ENCODE measurements around the gene GABBR2. TPM values are rescaled to one million over a fixed set of nuclear protein-coding genes. Genes with fewer than 3 reads are reported as not detected.

The GABBR2 gene
- total RNA-seq, 2 donors from 2014 or later: not detected

DNA sequence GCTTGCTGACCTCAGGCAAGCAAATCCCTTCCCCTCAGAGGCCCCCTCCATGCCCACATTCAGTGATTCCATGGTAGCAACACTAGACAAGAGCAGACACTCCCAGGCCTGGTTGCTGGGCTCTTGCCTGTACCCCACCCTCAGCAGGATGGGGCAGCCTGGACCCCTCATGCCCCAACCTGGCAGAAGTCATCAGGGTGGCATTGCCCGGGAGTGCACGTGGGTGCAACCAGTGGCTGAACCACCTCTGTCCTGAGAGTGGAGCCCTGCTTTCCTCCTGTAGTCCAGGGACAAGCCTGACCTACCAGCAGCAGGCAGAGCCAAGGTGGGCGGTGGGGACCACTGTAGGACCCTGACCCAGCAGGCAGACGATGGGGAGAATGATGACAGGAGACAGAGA is 387.5 kb downstream of the GABBR2 start:
- ATAC-seq (replicated peaks): no peak
- Mint-ChIP-seq H3K36me3 (ENCODE audit: low read depth) (no peaks in the 10 kb centered on the region), H3K27ac (no peak overlapping the region), H3K4me3 (no peak overlapping the region), H3K9me3 (no peaks in the 10 kb centered on the region), H3K27me3 (peaks cover 6% of the 10 kb centered on the region), H3K4me1 (no peaks in the 10 kb centered on the region)

DNA sequence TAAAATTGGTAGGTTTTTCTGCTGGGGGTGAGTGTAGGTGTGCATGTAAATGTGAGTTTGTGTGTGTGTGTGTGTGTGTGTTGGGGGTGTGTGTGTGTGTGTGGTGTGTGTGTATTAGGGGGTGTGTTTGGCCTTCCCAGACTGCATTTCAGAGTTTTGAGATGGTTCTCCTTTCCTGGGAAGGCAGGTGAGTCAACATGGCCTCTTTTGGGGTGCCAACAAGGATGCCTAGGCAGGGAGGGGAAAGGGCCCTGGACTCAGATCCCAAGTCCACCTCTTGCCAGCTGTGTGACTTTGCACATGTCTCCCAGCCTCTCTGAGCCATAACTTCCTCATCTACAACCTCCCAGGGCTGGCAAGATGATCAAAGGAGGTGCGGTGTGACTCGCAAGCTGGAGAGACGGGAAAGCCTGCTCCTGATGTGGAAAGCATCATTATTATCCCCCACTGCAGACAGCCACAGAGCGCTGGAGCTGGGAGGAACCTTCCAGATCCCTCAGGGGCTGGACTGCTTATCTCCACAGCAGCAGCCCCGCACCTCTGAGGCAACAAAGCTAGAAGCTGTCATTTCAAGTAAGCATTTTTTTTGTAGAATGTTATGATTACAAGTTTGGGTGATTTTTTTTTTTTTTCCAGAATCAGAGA is 389.8 kb downstream of the GABBR2 start:
- Mint-ChIP-seq H3K36me3 (ENCODE audit: low read depth) (no peaks in the 10 kb centered on the region), H3K9me3 (no peaks in the 10 kb centered on the region), H3K4me1 (no peaks in the 10 kb centered on the region), H3K27ac (no peak overlapping the region), H3K27me3 (peaks cover 6% of the 10 kb centered on the region), H3K4me3 (no peak overlapping the region)
- ATAC-seq (replicated peaks): no peak

DNA sequence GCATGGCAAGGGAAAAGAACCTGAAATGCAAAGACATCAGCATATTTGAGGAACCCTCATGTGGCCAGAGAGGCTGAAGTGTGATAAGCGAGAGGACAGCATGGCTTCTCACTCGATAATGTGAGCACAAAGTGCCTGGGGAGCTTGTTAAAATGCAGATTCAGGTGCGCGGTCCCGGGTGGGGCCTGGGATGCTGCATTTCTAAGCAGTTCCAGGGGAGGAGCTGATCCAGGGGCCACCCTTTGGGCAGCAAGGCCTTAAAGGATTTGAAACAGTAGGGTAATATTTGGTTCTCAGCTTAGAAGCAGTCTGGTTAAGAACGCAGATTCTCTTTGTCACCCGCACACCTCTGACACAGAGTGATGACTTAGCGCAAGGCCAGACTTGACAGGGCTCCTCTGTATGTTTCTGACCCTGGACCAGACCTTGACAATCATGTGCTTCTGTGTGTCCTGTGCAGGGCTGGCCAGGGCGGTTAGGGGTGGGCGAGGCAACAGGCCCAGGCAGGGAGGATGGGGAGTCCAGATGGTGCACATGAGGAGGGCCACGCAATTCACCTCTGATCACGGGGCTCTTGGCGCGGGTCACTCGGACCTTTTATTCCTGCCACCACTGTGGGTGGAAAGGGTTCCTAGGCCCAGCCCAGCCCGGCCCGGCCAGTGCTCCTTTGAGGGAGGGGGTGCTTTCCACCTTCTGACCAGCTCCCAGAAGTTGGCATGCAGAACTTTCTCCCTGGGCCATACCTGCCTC is 390.5 kb downstream of the GABBR2 start:
- peaks cover 6% of the 10 kb centered on the region for H3K27me3 Mint-ChIP-seq
- H3K27ac Mint-ChIP-seq: no peak overlapping the region
- H3K4me3 Mint-ChIP-seq: no peak overlapping the region
- H3K9me3 Mint-ChIP-seq: no peaks in the 10 kb centered on the region
- H3K36me3 Mint-ChIP-seq (ENCODE audit: low read depth): no peaks in the 10 kb centered on the region
- no peak for ATAC-seq (replicated peaks)
- no peaks in the 10 kb centered on the region for H3K4me1 Mint-ChIP-seq

DNA sequence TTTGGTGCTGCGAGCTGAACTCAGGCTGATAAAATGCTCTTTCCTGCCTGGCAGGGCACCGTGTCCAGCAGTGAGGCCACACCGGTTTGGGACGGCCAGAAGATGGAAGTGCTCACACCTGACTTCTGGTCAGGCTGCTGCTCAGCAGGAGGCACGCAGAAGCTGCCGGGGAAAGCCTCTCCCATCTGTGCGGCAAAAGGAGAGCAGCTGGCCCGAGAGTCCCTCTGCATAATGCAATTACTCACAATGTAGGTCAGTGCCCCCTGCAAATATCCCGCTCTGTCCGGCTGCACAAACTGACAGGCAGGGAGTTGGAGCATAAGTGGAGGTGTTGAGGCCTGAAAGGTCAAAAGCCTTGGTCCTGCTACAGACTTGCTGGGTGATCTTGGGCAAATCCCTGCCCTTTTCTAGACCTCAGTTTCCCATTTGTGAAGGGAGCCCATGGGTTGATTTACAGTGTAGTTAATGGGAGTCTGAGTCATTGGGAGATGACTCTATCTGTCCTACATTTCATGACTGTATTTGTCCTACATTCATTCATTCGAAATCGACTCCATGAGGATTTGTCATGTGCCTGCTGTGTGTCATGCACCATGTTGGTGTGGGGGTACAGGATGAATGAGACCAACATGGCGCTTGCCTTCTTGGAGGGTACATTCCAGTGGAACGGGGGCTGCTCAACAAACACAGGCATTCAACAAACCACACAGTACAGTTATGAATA is 391.4 kb downstream of the GABBR2 start:
- no peak for ATAC-seq (replicated peaks)
- Mint-ChIP-seq H3K36me3 (ENCODE audit: low read depth) (no peaks in the 10 kb centered on the region), H3K9me3 (no peaks in the 10 kb centered on the region), H3K4me3 (no peak overlapping the region), H3K27ac (no peak overlapping the region), H3K27me3 (peaks cover 2% of the 10 kb centered on the region), H3K4me1 (no peaks in the 10 kb centered on the region)

DNA sequence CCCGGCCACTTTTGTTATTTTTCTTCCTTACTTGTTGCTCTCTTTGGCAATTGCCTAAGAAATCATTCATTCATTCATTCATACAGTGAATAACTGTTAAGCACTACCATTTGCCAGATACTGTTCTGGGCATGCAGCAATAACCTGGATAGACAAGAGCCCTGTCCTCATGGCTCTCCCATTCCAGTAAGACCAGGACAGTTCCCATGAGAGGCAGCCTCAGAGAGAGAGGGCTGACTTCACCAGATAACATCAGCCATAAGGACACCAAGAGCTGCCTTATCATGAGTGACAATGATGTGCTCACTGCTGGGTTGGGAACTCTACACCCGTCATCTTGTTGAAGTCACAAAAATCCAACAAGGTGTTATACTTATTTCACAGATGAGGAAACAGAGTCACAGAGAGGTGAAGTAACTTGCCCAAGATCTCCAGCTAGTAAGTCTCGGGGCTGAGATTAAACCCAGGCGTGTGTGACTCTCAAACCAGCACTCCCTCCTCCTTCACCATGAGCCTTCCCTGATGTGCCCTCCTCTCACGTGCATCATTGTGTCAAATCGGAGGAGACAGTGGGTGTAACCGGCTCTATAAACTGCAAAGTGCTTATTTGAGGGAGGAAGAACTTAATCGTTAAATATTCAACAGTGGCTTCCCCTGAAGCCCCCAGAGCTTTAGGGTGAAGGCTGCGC is 392.1 kb downstream of the GABBR2 start:
- no peak for ATAC-seq (replicated peaks)
- no peaks in the 10 kb centered on the region for H3K36me3 Mint-ChIP-seq (ENCODE audit: low read depth)
- H3K27me3 Mint-ChIP-seq: no peaks in the 10 kb centered on the region
- H3K4me3 Mint-ChIP-seq: no peak overlapping the region
- H3K9me3 Mint-ChIP-seq: no peaks in the 10 kb centered on the region
- no peaks in the 10 kb centered on the region for H3K4me1 Mint-ChIP-seq
- H3K27ac Mint-ChIP-seq: no peak overlapping the region

DNA sequence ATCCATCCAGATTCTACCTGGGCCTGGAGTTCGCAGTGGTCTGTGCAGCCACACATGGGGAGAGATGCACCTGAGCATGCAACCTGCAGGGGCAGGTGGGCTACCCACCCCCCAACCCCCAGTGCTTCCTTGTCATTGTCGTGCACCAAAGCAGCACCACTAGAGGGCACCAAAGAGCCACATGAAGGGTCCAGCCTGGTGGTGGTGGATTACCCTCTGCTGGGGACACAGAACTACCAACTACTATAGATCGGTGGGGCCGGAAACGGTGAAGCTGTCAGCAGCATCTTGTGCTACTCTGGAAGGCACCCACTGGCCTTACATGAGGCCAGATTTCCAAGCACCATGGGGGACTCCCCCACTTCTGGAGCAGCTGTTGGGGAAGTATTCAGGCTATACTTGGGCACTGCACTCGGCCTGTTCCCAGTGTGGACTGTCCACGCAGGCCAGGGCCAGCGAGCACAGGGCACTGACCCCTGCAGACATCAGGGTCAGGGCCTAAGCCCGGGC is 393.1 kb downstream of the GABBR2 start:
- ATAC-seq (replicated peaks): peak; percentile 81
- H3K36me3 Mint-ChIP-seq (ENCODE audit: low read depth): no peaks in the 10 kb centered on the region
- H3K27ac Mint-ChIP-seq: no peak overlapping the region
- no peak overlapping the region for H3K4me3 Mint-ChIP-seq
- H3K4me1 Mint-ChIP-seq: no peaks in the 10 kb centered on the region
- no peaks in the 10 kb centered on the region for H3K27me3 Mint-ChIP-seq
- H3K9me3 Mint-ChIP-seq: no peaks in the 10 kb centered on the region

DNA sequence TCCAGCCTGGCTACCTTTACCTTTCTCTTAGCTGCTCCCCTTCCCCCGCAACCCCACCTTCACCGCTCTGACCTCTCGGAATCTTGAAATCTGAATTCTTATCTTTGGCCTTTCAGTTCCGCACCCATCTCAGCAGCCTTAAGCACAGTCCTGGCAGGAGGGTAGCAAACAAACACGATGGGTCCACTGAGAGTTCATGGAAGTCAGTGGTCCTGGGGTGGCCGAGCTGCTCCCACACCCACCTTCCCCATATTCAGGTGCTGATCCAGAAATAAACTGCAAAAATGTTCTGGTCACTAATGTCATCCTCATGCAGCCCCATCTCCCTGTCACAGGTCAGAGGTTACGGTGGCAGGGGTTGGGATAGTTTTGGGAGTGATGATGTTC is 393.7 kb downstream of the GABBR2 start:
- H3K27ac Mint-ChIP-seq: no peak overlapping the region
- no peaks in the 10 kb centered on the region for H3K4me1 Mint-ChIP-seq
- no peak overlapping the region for H3K4me3 Mint-ChIP-seq
- no peaks in the 10 kb centered on the region for H3K36me3 Mint-ChIP-seq (ENCODE audit: low read depth)
- H3K9me3 Mint-ChIP-seq: no peaks in the 10 kb centered on the region
- H3K27me3 Mint-ChIP-seq: no peaks in the 10 kb centered on the region
- ATAC-seq (replicated peaks): no peak

DNA sequence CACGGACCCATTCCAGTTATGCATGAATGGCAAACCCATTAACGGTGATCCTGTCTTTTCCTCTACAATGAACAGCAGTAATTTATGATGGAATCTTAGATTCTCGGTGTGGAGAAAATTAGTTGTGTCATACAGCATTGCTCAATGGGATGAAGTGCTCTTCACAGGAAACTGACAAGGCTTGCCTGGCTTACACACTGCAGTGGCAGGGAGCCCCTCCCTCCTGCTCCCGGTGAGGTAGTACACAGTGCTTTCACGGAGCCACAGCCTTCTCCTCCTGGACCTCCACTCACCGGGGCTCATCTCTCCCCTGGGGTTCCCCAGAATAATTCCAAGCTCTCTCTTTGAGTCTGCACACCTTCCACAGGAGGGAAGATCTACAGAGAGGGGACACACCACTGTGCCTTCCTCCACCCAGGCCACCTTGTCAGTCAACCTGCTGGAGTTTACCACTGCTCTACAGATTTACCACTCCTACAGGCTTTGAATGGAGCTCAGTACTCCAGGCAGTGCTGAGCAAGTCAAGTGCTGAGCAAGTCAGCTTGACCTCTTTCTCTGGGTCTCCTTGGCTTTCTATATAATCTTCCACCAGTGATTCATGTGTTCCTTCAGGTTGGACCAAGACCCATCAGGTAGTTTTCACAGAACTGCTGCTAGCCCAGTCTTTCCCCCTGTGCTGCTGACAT is 394.2 kb downstream of the GABBR2 start:
- Mint-ChIP-seq H3K27me3 (no peaks in the 10 kb centered on the region), H3K4me1 (no peaks in the 10 kb centered on the region), H3K27ac (no peak overlapping the region), H3K9me3 (no peaks in the 10 kb centered on the region), H3K36me3 (ENCODE audit: low read depth) (no peaks in the 10 kb centered on the region), H3K4me3 (no peak overlapping the region)
- no peak for ATAC-seq (replicated peaks)

DNA sequence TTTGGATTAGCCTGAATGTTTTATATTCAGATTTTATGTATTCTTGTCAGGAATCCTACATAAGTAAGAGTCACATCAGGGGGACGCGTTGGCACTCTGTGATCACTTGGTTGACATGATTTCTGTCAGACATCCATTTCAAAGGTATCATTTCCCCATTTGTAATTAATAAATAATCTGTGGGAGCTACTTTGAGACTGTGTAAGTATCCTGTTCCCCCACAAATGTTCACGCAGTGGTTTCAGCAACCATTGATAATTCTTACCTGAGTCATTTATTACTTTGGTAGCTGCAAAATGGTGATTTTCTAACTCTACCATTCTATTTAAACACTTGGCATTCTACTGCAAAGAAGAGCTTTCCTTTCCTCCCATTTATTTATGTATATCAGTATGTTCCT is 396.4 kb downstream of the GABBR2 start:
- Mint-ChIP-seq H3K36me3 (ENCODE audit: low read depth) (no peaks in the 10 kb centered on the region), H3K27ac (no peak overlapping the region), H3K9me3 (no peaks in the 10 kb centered on the region), H3K27me3 (no peaks in the 10 kb centered on the region), H3K4me1 (no peaks in the 10 kb centered on the region), H3K4me3 (no peak overlapping the region)
- no peak for ATAC-seq (replicated peaks)

DNA sequence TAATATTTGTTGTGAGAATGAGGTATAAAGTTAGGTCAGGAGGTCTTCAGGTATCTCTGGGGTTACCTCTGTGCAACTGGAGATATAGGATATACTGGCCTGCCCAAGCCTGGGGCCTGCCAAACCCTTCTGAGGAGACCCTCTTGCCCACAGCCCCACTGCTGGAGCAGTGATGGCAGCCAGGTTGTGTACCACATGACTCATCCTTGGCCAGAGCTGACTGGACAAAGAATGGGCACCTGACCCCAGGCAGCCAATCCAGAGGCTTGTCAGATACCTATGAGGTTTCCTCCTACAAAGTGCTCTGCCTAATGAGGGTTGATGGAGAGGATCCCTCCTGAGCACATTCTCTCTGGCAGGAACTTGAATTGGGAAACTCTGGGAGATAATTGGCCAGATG is 397.2 kb downstream of the GABBR2 start:
- Mint-ChIP-seq H3K27ac (no peak overlapping the region), H3K36me3 (ENCODE audit: low read depth) (no peaks in the 10 kb centered on the region), H3K27me3 (no peaks in the 10 kb centered on the region), H3K9me3 (no peaks in the 10 kb centered on the region), H3K4me1 (no peaks in the 10 kb centered on the region), H3K4me3 (no peak overlapping the region)
- ATAC-seq (replicated peaks): no peak

DNA sequence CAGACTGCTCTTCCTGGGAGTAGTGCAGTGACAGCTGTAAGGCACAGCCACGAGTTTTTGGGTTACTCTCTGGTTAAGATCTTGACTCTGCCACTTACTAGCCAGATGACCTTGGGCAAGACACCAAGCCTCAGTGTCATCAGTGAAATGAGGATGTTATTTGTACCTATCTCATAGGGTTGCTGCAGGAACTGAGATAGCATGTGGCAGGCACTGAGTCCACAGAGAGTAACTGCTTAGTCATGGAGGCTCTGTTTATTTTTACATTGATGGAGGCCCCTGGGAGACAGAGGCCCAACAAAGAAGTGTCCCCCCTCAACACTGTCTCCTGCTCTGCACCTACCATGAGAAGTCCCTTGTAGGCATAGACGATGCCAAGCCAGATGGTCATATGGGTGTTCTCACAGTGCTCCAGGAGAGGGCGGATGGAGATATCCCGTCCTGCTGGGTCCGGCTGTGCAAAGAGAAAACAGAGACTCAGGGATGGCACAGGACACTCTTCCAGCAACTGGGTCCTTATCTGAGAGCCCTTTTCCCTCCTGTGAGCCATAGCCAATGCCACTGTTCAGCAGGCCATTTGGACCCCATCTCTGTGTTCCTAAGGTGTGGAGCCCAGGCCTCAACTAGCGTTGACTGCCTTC is 397.9 kb downstream of the GABBR2 start:
- no peak for ATAC-seq (replicated peaks)
- Mint-ChIP-seq H3K36me3 (ENCODE audit: low read depth) (no peaks in the 10 kb centered on the region), H3K4me1 (no peaks in the 10 kb centered on the region), H3K4me3 (no peak overlapping the region), H3K27me3 (no peaks in the 10 kb centered on the region), H3K27ac (no peak overlapping the region), H3K9me3 (no peaks in the 10 kb centered on the region)

DNA sequence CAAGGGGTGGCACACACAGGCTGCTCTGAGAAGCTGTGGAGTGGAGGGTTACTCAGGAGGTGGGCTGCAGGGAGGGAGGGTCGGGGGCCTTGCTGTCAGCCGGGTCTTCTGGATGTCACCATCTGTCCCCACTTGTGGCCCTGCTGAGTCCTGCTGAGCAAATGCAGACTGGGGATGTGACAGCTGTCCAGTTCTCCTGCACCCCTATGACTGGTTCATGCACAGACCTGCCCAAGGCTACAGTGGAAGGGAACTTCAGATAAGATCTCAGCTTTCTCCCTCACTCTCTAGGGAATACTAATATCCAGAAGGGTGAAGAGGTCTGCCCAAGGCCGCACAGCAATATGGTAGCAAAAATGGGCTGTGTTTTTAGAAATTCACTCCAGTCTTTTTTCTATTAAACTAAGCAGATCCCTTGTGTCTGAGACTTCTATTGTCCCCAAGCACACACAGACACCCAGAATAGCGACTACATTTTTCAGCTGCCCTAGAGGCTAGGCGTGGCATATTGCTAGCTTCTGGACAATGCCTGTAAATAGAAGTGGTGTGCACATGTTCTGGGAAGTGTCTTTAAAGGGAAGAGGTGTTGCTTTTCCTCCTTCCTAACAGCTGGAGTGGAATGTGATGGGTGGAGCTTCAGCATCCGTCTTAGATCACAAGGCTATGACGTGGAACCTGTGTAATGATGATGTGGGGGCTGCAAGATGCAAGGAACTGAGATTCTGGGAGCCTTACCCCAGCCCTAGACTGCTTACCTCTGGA is 402.2 kb downstream of the GABBR2 start:
- H3K4me1 Mint-ChIP-seq: no peaks in the 10 kb centered on the region
- no peaks in the 10 kb centered on the region for H3K9me3 Mint-ChIP-seq
- no peak overlapping the region for H3K27ac Mint-ChIP-seq
- ATAC-seq (replicated peaks): no peak
- no peaks in the 10 kb centered on the region for H3K27me3 Mint-ChIP-seq
- no peak overlapping the region for H3K4me3 Mint-ChIP-seq
- H3K36me3 Mint-ChIP-seq (ENCODE audit: low read depth): no peaks in the 10 kb centered on the region

DNA sequence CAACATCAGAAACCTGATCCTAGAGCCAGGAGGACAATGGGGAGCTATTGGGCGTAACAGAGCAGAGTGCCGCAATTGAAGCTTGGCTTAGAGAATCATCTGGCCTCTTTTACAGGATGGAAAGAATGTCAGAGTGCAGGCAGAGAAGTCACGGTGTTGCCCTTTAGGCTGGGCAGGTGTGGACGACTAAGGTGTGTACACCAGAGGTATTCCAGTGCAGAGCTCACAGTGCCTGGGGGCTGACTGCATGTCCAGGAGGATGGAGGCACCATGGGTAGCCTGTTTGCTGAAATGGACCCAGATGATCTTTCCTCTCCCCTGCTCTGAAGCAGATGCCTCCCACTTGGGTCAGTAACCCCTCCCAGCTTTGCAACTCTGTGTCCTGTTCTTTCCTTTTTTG is 404.4 kb downstream of the GABBR2 start:
- H3K4me3 Mint-ChIP-seq: no peak overlapping the region
- H3K4me1 Mint-ChIP-seq: no peaks in the 10 kb centered on the region
- H3K27ac Mint-ChIP-seq: no peak overlapping the region
- no peaks in the 10 kb centered on the region for H3K27me3 Mint-ChIP-seq
- no peaks in the 10 kb centered on the region for H3K36me3 Mint-ChIP-seq (ENCODE audit: low read depth)
- ATAC-seq (replicated peaks): no peak
- H3K9me3 Mint-ChIP-seq: no peaks in the 10 kb centered on the region

All from activated T-helper 17 cell treated with anti-CD3 and anti-CD28 coated beads, Interleukin-2, amount 50 U/mL, for 72 hours (primary cell).